ENCODE results near the gene HOXC12. TPM values are rescaled to one million over a fixed set of nuclear protein-coding genes. Genes with fewer than 3 reads are reported as not detected.

HOXC12 gene
- total RNA-seq, 1 donor from 2014 or later = not detected

DNA sequence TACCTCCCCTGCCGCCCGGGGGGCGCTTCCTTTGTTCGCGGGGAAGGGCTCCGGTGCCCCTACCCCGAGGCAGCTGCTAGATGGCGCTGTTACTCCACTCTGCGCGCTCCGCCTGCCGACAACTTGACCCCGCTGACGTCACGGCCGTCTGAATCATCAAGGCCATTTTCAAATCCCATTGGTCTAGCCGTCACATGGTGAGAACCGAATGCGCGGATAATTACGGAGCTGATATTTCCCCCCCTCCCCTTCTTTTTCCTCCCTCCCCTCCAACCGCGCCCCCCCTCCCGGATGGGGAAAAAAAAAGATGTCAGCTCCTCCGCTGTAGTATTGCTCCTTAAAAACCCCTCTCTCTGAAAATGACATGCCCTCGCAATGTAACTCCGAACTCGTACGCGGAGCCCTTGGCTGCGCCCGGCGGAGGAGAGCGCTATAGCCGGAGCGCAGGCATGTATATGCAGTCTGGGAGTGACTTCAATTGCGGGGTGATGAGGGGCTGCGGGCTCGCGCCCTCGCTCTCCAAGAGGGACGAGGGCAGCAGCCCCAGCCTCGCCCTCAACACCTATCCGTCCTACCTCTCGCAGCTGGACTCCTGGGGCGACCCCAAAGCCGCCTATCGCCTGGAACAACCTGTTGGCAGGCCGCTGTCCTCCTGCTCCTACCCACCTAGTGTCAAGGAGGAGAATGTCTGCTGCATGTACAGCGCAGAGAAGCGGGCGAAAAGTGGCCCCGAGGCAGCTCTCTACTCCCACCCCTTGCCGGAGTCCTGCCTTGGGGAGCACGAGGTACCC lies 30.4 kb downstream of the HOXC12 start, which contains the start of gene HOXC10:
Gene HOXC10, plus strand, starts transcription at position 246 of the 791 bp plus-strand sequence. Its CDS starts 114 bp downstream, at position 360.
- ATAC-seq = peak; percentile 88

DNA sequence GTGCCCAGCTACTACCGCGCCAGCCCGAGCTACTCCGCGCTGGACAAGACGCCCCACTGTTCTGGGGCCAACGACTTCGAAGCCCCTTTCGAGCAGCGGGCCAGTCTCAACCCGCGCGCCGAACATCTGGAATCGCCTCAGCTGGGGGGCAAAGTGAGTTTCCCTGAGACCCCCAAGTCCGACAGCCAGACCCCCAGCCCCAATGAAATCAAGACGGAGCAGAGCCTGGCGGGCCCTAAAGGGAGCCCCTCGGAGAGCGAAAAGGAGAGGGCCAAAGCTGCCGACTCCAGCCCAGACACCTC lies 30.9 kb downstream of the HOXC12 start:
- ATAC-seq = no peak

DNA sequence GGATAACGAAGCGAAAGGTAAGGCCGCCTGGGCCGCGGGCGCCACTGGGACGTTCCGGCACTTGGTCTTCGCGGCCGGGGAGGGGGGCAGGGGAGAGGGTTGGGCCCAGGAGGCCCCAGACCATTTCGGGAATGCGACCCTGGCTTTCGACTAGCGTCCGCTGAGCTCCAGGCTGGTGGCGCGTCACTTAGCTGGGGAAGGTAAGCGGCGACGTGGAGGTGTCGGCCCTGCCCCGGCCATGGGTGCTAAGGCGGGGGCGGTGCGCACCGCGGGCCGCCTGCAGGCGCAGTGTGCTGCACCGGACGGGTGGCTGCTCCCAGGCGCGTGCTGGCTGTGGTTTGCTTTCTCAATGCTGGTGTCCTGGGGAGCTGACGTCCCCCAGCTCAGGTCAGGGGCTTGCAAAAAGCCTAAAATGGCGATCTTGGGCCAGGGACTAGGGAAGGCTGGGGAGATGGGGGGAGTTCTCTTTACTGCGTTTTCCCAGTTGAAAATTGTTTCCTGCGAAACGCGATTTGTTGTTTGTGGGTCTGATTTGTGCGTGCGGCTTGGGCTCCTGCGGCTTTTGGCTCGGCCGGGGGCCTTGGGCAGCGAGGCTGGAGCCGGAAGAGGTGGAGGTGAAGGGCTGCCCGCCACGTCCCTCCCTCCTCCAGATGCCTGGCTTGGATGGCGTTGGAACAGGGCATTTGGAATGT lies 31.4 kb downstream of the HOXC12 start:
- ATAC-seq = peak; percentile 60

- no peak for ATAC-seq
Measured at GRCh38 chr12:53986686-53987483, 32.2 kb downstream of the HOXC12 start.

DNA sequence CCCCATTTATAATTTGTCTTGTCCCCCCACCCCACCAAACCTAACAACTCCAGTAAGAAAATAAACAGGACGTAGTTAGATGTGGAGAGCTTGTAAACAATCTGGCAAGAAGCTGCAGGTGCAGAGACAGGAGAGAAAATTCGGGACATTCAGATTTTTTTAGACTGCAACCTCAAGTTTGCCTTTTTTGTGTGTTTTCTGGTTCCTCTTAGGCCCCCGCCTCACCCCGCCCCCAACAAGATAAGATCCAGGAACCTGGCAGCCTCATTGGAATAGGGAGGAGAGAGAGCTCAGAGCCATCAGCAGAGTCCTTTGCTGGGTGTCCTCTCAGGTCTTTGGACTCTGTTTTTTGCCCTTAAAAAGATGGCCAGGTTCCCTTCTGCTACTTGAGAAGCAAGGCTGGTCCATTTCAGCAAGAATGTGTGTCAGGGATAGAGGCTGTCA lies 33.1 kb downstream of the HOXC12 start:
- ATAC-seq = no peak

DNA sequence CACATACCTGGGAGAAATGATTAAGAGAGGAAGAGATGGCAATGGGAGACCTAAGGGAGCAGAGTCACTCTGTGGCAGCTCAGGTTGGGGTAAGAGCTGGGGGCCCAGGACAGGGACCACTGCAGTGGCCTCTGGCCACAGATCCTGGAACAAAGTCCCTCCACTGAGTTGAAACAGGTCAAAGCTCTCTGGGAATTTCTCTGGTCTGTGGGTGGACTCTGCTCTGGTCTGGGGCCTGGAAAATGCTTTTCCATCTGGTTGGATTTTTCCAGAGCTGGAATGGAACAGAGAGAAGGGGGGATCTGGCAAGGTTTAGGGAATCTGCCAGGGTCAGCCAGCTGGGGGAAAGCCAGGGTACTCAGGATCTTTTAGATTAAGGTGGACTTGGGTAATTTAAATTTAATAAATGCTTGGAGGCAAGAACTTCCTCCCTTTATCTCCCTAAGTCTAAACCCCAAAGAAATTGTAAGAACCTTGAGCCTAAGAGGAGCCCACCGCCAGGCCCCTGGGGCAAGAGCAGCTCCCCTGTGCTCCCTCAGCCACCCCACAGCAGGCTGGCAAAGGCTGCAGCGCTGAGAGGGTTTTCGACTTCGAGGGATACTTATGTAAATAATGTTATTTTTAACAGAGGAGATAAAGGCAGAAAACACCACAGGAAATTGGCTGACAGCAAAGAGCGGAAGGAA lies 34.0 kb downstream of the HOXC12 start:
- ATAC-seq = no peak

DNA sequence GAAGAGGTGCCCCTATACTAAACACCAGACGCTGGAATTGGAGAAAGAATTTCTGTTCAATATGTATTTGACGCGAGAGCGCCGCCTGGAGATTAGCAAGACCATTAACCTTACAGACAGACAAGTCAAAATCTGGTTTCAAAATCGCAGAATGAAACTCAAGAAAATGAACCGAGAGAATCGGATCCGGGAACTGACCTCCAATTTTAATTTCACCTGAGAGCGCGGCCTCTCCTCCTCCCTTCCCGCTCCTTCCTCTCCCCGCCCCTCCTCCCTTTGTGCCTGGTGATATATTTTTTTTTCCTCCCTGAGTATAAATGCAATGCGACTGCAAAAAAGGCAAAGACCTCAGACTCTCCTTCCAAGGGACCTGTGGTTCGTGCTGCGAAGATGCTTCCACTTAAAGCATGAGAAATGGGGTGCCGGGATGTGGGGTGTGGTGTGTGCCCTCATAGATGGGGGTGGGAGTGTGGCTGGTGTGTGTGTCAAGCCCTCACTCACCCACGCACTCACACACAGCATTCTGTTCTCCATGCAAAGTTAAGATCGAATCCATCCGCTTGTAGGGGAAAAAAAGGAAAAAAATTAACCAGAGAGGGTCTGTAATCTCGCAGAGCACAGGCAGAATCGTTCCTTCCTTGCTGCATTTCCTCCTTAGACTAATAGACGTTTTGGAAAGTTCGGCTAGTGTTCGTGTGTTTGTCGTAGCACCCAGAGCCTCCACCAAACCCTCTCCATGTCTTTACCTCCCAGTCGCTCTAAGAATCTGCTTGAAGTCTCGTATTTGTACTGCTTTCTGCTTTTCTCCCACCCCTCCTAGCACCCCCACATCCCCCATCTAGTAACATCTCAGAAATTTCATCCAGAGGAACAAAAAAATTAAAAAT lies 34.8 kb downstream of the HOXC12 start:
- ATAC-seq = no peak

DNA sequence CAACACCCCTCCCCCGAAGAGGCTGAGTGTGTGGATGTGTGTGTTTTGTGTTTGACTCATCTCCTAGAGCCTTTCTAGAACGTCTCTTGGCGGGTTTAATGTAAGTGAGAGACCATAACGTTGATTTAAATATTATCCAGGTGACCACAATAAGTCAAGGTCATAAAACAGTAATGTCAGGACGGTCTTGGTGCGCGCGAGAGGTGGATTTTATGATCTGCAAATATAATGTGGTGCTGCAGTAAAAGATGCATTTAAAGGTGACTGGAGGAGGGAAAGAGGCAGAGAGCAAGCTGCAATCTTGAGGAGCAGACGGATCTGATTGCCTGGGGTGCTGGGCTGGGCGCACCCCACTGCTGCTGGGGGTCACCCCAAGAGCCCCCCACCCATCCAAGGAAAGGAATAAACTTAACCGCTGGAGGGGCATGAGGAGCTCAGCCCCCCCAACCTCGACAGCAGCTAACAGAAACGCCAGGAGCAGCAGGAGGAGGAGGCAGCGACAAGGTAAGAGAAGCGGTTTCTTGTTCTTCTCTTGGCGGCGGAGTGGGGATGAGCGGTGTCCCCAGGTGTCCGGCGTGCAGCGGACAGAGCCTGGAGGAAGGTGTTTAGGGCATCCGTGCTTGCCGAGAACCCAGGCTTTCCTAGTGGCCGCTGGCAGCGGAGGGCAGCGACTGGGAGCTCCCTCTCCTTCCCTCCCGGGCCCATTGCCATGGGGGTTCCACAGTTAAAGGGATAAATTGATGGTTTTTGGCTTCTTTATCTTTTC lies 35.8 kb downstream of the HOXC12 start:
- ATAC-seq = no peak

DNA sequence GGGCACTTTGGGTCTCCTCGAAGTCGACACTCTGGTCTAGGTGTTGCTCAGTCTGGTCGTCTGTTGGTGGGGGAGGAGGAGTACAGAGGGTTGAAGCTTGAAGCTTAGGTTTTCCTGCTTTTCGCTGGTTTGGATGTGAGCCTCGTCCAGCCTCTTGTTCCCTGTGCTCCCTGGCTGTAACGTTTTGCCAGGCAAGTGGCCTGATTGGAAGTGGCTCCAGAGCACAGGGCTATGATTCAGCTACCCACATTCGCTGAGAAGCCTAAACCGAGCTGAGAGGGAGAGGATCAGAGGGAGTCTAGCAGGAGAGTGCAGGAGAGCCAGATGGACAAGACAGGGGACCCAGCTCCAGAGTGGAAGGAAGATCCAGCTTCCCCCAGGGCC lies 36.4 kb downstream of the HOXC12 start:
- no peak for ATAC-seq

DNA sequence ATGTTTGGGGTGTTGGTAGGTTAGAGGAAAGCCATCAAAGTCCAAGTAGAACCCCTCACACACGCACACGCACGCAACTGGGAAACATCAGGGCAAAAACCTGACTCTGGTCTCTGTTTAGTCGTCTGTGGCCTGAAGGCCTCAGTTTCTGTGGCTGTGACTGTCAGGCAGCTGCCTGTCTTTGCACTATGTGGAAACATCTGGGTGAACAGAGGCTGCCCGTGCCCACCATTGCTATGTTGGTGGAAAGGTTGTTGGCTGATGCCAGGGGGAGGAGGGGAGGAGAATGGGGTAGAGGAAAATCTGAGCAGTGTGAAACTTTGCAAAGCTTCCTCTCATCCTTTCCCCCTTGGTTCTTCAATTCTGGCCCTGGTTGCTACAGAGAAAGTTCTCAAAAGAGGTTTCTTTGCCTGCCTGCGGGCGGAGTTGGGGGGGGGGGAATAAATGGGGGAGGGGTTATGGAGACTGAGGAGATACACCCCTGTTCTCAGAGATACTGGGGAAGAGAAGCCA lies 37.7 kb downstream of the HOXC12 start:
- ATAC-seq = no peak

DNA sequence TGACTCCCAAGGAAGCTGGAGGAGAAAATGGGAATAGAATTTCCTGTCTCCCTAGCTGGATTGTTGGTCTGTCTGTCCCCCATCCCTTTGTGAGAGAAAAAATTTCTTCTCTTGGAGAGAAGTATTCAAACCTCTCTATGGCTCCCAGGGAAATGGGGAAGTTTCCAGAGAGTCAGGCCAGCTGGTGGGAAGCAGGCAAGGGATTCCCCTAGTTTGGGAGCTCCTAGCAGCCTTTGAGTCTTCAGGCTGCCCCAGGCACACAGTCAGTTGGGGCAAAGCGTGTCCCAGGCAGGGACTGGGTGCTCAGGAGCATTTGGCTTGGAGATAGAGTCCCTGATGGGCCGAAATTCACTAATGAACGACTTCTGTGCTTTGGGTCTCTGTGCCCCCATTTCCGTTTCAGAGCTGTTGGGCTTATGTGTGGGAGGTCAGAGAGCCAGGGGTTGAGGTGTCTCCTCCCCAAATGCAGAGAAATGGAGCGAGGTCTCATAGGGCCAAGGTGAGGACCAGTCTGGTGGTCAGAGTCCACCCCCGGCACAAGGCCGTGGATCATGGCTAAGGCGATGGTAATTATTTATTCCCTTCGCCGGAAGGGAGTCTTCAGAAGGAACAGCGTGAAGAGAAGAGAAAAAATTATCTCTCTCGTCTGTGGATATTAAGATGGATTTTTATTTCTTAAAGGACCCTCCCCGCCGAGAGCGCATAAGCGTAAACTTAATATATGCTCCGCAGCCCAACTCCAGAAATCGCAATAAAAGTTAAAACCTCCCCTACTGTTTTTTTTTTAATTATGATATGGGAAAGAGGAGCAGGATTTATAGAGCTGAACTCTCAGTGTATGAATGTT lies 38.7 kb downstream of the HOXC12 start:
- ATAC-seq = no peak

DNA sequence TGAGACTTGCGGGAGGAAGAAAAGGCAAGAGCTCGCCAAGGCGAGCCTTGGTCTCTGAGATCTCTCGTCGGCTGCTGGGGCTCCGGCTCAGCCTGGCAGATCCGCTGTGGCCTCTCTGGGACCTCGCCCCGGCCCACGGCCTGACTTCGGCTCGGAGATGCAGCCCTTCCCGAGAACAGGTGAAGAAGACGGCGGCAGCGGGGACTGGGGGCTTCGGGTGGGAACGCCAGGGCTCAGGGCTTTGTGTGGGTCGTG lies 39.2 kb downstream of the HOXC12 start:
- ATAC-seq = peak; percentile 2

- ATAC-seq = peak; percentile 17
Measured at GRCh38 chr12:53994264-53995001, 39.7 kb downstream of the HOXC12 start.

DNA sequence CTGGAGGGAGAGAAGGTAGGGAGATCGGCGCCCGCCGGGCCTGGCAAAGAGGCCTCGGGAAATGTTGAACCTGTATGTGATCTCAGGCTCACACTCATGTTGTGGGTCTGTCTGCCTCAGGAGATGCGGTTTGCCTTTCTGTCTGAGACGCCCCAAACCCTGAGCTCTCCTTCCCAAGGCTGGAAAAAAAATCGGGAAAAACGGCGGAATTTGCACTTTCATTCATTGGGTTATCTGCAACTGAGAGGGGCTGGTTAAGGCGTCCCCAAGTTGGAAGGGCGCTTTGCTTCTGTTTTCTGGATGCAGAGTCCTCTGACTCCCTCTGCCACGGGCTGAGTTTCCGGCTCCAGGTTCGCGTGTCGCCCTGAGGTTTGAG lies 40.3 kb downstream of the HOXC12 start:
- peak; percentile 11 for ATAC-seq

- peak; percentile 75 for ATAC-seq
Measured at GRCh38 chr12:53995378-53996239, 40.9 kb downstream of the HOXC12 start.

DNA sequence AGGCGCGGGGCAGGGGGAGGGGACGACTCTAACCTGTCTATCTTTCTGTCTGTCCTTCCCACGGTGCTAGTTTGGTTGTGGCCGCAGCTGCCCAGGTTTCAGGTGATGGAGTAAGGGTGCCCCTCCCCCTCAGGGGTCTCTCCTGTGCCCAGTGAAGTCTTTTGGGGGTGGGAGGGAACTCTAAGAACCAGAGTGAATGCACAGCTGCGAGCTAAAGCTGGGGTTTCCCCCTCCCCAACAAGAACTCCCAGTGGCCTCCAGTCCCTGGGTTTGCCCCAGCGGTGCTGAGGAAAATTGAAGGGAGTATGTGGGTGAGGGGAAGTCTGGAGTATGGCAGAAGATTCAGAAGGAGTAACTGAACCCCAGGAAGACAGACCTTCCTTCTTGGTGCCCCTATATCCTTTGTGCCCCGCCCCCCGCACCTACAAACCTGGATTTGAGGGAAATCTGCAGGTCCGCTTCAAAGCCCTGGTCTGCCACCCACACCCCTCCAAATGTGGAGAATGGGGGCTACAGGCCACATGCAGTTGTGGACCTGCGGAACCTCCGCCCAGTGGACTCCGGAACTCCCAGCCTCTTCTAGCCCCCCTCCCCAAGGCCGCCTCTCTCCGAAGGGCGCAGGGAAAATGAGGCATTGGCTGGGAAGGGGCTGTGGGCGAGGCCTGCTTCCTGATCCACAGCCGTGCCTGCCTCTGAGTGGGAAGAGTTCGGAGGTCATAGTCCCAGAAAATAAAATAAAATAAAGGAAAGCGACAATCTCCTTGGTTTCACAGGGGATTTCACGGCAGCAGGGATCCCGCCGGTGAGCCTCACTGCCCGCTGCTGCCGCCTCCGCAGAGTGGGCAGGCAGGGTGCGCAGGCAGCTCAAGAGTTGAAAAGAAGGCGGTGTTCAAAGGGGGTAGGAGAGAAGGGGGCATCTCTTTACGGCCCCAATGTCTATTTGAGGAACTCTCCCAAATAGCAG lies 41.8 kb downstream of the HOXC12 start:
- no peak for ATAC-seq

Data from esophagus mucosa (tissue), 1 donor.